ENCODE data around the gene NOC3L.

NOC3L gene

GRCh38 chr10:94299417-94299816 is 63.3 kb downstream of the NOC3L start:
- no peak for DNase-seq

DNA sequence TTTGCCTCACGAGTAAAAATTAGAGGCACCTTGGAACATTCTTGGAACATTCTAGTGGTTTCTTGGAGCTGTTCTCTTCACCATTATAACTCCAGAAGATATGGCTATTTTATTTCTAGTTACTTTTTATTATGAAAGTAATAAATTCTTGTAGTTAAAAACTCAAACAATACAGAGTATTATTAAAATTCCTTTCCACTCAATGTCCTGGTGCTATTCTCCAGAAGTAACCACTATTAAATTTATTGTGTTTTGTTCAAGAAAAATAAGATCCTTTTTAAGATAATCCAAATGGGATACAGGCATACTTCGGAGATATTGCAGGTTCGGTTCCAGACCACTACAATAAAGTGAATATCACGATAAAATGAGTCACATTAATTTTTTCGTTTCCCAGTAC is 68.6 kb downstream of the NOC3L start:
- DNase-seq = no peak

GRCh38 chr10:94293354-94293753 is 69.4 kb downstream of the NOC3L start:
- no peak for DNase-seq

GRCh38 chr10:94292434-94293090 is 70.2 kb downstream of the NOC3L start:
- no peak for DNase-seq

GRCh38 chr10:94288361-94289101 is 74.2 kb downstream of the NOC3L start:
- DNase-seq = no peak

DNA sequence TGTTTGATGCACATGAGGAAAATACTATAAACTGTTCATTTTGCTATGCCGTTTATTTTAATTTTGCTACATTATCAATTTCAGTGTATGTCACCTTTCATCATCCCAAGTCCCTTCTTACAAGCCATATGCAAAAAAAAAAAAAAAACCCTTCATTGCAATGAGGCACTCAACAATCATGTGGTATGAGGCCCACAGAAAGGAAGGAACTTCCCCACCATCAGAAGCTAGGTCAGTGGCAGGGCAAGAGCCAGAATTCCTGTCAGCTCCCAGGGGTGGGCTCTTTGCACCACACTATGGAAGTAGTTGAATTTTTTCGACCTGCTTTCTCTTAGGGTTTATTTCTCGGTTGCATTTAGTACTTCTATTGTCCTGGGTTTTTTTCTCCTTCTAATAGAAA is 75.4 kb downstream of the NOC3L start:
- no peak for DNase-seq

DNA sequence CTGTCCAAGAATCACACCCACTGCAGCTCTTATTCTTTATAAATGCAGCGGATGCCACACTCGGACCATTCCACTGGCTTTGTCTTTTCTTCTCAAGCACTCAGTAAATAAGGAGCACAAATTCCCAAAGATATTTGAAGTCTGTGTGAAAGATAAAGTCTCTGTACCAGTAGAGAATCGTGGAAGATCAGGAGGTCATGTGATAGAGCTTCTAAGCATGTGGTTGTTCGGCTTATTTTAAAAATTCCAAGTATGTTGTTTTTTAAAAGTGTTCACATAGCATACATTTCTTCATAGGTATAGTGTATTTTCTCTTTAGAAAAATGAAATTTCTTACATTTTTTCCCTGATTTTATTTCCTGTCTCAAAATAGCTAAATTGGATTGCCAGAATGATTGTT is 75.8 kb downstream of the NOC3L start:
- DNase-seq = no peak

DNA sequence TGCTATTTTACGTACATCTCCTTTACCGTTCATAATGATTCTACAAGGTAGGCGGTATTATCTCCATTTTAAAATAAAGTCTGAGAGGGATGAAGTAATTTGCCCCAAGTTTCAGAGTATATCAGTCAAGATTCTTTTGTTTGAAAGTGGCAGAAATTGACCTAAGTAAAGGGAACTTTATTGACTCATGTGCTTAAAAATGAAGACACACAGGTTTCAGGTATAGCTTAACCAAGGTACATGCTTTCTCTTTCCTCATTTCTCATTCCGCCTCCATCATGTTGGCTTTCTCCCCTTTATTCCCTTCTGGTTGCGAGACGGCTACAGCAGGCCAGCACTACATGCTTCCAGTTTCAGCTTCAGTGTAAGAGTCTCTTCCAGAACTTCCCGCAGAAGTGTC is 77.5 kb downstream of the NOC3L start:
- DNase-seq = no peak
